Measurements from ENCODE around the gene NUP85.
"Not testable (repeated sequence)": the region's sequence is repeated elsewhere in the genome, so short reads cannot be mapped to it uniquely, and the experiment has no call there.

The NUP85 gene

GRCh38 chr17:75242461-75243042 lies 37.1 kb downstream of the NUP85 start:
- DNase-seq = no peak

DNA sequence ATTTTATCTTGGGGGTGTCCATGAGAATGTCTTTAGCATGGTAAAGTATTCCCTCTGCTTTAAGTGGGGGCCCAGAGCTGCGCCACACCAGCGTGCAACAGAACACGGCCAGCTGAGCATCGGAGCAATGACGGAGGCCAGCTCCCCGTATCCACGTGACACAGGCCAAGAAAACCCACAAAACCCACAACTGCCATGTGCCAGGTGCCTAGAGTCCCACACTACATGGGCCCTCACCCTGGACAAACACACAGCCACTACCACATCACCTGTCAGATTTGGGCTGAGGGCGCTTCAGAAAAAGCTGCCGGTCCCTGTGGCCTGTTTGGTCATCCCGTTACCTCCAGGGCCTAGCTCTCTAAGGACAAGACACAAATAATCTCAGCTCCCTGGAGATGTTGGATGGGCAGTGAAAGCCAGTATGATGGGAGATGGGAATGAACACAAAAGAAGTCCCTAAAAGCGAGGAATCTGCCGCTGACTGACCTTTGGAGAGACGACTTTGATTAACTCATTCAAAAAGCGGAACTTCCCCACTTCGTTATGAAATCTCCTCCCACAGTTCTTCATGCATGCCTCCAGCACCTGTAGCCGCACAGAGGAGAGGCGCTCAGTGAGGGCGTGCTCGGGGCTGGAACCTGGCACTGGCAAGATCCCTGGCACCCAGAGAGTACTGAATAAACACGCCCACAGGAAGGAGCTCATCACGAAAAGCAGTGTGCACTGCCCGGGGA lies 38.8 kb downstream of the NUP85 start:
- DNase-seq = no peak

GRCh38 chr17:75245011-75245410 lies 39.5 kb downstream of the NUP85 start:
- DNase-seq = no peak

DNA sequence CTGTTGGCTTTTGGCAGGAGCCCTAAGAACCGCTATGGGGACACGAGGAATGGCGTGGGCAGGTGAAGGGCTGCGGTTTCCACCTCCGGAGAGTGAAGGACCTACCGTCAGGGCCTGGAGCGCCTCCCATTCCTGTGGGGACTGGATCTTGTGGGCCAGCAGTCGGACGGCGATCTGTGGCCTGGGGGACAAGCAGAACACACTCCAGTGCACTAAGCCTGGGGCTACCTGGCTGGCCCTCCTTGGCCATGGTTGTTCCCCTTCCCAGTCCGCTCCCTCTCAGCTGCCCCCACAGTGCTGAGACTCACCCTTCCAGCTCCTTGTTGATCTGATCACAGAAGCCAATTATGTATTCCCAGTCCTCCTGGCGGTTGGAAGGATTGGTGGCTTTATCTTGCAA lies 40.9 kb downstream of the NUP85 start:
- no peak for DNase-seq

GRCh38 chr17:75249564-75249963 lies 44.1 kb downstream of the NUP85 start:
- DNase-seq = no peak

GRCh38 chr17:75250009-75250471 lies 44.6 kb downstream of the NUP85 start:
- peak; percentile 74 for DNase-seq

GRCh38 chr17:75252039-75252816 lies 46.7 kb downstream of the NUP85 start:
- no peak for DNase-seq

DNA sequence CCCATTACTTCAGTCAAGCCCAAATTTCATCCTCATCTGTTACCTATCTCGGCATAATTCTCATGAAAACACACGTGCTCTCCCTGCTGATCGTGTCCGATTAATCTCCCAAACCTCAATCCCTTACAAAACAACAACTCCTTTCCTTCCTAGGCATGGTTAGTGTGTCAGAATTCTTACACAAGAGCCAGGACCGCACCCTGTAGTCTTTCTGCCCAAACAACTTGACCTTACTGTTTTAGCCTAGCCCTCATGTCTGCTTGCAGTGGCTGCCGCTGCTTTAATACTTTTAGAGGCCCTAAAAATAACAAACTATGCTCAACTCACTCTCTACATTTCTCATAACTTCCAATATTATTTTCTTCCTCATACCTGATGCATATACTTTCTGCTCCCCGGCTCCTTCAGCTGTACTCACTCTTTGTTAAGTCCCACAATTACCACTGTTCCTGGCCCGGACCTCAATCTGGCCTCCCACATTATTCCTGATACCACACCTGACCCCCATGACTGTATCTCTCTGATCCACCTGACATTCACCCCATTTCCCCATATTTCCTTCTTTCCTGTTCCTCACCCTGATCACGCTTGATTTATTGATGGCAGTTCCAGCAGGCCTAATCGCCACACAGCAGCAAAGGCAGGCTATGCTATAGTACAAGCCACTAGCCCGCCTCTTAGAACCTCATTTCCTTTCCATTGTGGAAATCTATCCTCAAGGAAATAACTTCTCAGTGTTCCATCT lies 50.6 kb downstream of the NUP85 start:
- not testable (repeated sequence) for DNase-seq

DNA sequence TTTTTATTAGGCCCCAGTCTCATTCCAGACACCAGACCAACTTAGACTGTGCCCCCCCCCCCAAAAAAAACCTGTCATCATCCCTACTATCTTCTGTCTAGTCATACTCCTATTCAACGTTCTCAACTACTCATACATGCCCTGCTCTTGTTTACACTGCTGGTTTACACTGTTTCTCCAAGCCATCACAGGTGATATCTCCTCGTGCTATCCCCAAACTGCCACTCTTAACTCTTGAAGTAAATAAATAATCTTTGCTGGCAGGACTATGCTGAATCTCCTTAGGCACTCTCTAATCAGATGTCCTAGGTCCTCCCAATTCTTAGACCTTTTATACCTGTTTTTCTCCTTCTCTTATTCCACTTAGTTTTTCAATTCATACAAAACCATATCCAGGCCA lies 51.7 kb downstream of the NUP85 start:
- DNase-seq = not testable (repeated sequence)

- no peak for DNase-seq
Measured at GRCh38 chr17:75260641-75261335, 55.3 kb downstream of the NUP85 start.

DNA sequence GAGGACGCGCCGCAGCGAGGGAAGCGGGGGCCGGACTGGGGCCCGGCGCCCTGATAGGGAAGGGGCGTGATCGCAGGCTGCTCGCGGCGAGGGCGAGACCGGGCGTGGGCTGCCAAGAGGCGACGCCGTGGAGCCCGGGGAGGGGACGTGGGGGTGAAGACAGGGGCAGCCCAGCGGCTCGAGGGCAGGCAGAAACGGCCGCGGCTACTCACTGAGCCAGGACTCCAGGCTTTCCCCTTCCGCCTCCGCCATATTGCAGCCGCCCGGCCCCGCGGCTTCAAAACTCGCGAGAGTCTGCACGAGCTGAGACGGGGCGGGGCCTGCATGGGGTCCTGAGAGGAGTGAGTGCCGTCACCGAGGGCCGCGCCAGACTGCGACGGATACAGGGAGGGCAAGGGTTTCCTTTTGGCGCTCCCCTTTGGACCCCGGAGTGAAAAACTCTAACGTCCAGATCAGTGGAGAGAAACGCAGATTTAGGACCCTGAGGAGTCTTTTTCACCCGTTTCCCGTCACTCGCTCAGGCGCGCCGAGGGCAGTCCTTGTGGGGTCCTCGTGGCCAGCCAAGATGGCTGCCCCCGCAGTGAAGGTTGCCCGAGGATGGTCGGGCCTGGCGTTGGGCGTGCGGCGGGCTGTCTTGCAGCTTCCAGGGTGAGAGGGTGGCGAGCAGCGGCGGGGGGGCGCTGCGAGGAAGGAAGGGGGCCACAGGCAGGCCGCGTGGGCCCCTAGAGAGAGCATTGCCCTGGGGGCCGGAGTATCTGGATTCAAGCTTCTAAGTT lies 56.0 kb downstream of the NUP85 start, which contains the start of the genes GGA3 and MRPS7:
Gene GGA3 (minus strand): TSS at position 271 of the 776 bp plus-strand sequence. CDS start 19 bp downstream, at position 252.
Gene MRPS7 (plus strand): TSS at position 544 of the 776 bp plus-strand sequence. CDS start 22 bp downstream, at position 566.
- peak; percentile 93 for DNase-seq

GRCh38 chr17:75262112-75262606 lies 56.7 kb downstream of the NUP85 start:
- no peak for DNase-seq

DNA sequence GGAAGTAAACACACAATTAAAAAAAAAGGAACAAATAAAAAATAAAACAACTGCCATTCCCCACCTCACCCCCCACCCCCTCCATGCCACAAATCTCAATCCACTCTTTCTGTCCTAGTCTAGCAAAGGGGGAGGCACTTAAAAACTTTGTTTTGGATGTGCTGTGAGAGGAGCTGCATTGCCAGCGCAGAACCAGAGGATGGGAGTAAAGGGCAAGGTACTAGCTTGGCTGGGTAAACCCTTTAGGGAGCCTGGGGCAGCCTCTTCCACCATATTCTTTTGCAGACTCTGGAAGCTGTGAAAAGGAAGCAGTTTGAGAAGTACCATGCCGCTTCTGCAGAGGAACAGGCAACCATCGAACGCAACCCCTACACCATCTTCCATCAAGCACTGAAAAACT lies 57.6 kb downstream of the NUP85 start:
- no peak for DNase-seq

DNA sequence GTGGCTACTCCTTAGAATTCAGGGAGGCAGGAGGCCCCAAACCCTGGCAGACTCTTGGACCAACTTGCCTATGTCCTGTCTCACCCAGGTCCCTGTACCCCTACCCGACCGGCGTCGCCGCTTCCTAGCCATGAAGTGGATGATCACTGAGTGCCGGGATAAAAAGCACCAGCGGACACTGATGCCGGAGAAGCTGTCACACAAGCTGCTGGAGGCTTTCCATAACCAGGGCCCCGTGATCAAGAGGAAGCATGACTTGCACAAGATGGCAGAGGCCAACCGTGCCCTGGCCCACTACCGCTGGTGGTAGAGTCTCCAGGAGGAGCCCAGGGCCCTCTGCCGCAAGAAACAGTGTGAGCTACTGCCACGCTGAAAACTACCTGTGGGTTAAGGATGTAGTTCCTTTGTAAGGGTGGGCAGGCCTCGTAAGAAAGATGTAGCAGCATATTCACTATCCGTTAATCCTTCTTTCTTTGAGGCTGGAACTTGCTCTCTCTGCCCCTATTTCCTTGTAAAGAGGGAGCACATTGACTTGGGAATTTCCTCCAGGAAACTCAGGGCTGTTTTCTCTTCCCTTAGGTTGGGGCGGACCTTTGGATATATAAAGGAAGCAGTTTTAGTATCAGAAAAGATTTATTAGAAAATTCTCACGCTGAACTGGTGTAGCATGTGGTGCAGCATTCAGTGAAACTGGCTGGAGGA lies 60.3 kb downstream of the NUP85 start:
- DNase-seq = no peak

GRCh38 chr17:75266316-75267152 lies 61.1 kb downstream of the NUP85 start:
- no peak for DNase-seq

- DNase-seq = no peak
Measured at GRCh38 chr17:75267153-75267410, 61.6 kb downstream of the NUP85 start.

DNA sequence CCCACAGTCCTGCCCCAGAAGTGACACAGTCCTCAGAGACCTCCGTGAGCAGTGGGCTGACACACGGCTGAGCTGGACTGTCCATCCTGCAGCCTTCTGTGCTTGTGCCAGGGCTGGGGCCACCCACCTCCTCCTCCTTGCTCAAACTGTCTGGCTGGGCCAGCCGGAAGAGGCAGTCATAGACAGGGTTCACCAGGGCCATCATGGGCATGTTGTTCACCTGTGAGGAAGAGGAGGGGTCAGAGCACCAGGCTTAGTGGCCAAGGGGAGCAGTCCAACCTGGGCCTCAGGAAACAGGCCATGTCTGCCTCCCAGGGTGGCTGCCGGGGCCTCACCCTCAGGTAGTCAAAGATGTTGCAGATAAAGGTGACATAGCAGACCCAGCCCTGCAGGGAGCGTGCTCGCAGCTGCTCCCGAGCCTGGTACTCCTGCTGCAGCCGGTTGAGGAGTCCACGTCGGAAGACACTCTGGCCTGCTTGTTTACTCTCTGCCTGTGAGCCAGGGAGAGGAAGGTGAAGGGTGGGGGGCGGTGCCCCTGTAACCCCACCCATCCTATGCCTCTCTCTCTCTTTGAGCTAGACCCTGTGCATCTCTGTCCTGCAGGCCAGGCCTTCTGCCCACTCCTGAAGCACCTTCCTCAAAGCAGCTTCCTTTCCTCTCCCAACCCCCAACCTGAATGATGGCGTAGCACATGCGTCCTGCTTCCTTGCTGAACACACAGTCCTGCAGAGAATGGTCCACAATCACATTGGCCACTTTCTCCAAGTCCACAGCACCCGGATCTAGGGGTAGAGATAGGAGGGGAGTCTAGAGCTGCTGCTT lies 62.1 kb downstream of the NUP85 start:
- DNase-seq = no peak

- no peak for DNase-seq
Measured at GRCh38 chr17:75269844-75270217, 64.4 kb downstream of the NUP85 start.
